HL-60 (cell line): Measurements from ENCODE around the gene GOLGA6L26.
"Not testable (repeated sequence)": the region's sequence is repeated elsewhere in the genome, so short reads cannot be mapped to it uniquely, and the experiment has no call there.

Experiments
- POLR2AphosphoS5 ChIP-seq: IDR thresholded peaks from 2 replicates; pipeline ENCODE4 v1.6.1; 2012; ENCODE audit warnings: low read depth
- SPI1 ChIP-seq: IDR thresholded peaks from 2 replicates; pipeline ENCODE4 v1.6.1; 2012; ENCODE audit warnings: low read depth, mild to moderate bottlenecking, borderline replicate concordance
- TF ChIP-seq, protein P1 (sequence below): IDR thresholded peaks from one replicate; pipeline ENCODE4 v1.5.1; 2011; ENCODE audit warnings: low read length, control low read depth, inconsistent platforms; ENCODE audit not compliant: insufficient read depth
- TF ChIP-seq, protein P2 (sequence below): IDR thresholded peaks from 2 replicates; pipeline ENCODE4 v1.6.1; 2012; ENCODE audit warnings: low read depth; ENCODE audit not compliant: insufficient replicate concordance

DNA sequence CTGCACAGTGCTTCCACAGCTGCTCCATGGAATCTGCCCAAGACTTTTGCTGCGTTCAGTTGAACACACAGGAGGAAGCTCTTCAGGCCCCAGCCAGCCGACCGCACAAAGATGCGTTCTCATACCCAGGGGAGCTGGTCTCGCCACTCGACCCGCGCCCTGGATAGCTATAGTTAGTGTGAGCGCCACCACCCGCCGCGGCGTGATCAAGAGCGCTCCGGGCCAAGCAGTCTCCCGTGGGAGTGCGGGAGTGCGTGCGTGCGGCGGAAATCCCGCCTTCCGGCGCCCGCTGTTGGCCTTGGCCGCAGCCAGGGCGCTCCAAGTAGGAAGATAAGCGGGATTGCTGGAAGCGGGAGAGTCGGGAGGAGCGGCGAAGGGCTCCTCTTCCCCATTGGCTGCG is 30.8 kb downstream of the GOLGA6L26 start:
- TF ChIP-seq POLR2AphosphoS5, SPI1: not testable (repeated sequence)
- TF ChIP-seq, protein P1, sequence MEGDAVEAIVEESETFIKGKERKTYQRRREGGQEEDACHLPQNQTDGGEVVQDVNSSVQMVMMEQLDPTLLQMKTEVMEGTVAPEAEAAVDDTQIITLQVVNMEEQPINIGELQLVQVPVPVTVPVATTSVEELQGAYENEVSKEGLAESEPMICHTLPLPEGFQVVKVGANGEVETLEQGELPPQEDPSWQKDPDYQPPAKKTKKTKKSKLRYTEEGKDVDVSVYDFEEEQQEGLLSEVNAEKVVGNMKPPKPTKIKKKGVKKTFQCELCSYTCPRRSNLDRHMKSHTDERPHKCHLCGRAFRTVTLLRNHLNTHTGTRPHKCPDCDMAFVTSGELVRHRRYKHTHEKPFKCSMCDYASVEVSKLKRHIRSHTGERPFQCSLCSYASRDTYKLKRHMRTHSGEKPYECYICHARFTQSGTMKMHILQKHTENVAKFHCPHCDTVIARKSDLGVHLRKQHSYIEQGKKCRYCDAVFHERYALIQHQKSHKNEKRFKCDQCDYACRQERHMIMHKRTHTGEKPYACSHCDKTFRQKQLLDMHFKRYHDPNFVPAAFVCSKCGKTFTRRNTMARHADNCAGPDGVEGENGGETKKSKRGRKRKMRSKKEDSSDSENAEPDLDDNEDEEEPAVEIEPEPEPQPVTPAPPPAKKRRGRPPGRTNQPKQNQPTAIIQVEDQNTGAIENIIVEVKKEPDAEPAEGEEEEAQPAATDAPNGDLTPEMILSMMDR = not testable (repeated sequence)
- TF ChIP-seq, protein P2, sequence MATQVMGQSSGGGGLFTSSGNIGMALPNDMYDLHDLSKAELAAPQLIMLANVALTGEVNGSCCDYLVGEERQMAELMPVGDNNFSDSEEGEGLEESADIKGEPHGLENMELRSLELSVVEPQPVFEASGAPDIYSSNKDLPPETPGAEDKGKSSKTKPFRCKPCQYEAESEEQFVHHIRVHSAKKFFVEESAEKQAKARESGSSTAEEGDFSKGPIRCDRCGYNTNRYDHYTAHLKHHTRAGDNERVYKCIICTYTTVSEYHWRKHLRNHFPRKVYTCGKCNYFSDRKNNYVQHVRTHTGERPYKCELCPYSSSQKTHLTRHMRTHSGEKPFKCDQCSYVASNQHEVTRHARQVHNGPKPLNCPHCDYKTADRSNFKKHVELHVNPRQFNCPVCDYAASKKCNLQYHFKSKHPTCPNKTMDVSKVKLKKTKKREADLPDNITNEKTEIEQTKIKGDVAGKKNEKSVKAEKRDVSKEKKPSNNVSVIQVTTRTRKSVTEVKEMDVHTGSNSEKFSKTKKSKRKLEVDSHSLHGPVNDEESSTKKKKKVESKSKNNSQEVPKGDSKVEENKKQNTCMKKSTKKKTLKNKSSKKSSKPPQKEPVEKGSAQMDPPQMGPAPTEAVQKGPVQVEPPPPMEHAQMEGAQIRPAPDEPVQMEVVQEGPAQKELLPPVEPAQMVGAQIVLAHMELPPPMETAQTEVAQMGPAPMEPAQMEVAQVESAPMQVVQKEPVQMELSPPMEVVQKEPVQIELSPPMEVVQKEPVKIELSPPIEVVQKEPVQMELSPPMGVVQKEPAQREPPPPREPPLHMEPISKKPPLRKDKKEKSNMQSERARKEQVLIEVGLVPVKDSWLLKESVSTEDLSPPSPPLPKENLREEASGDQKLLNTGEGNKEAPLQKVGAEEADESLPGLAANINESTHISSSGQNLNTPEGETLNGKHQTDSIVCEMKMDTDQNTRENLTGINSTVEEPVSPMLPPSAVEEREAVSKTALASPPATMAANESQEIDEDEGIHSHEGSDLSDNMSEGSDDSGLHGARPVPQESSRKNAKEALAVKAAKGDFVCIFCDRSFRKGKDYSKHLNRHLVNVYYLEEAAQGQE = not testable (repeated sequence)
